GM12878 (cell line): ENCODE data around the gene LIN28B. TPM values are rescaled to one million over a fixed set of nuclear protein-coding genes. Genes with fewer than 3 reads are reported as not detected.

Source experiments
- ATAC-seq: fragments of 200-7000 bp; cut with Tn5 transposase; 3 replicates; pipeline ENCODE4 v1.9.1; 2020; ENCODE audit warnings: mild to moderate bottlenecking, moderate library complexity
- BruUV-seq: library from RNA; stranded (reverse); fragments of 400-500 nt; replicated peaks from 2 replicates; lab custom pipeline; 2021; lab: Mats Ljungman, UMichigan
- CTCF ChIA-PET: fragments of 300-600 bp; sonication (Branson Sonifier 250); formaldehyde crosslinking; extraction: SDS; loops from one replicate; lab custom pipeline; 2021; ENCODE audit warnings: inconsistent platforms; lab: Yijun Ruan, JAX
- POLR2A ChIA-PET: fragments of 350-600 bp; formaldehyde crosslinking; extraction: SDS; loops from one replicate; lab custom pipeline; 2021; ENCODE audit warnings: inconsistent platforms; lab: Charles Lee
- RAD21 ChIA-PET: fragments of 300-600 bp; sonication (Branson Sonifier 250); formaldehyde crosslinking; loops from one replicate; lab custom pipeline; 2023; ENCODE audit warnings: antibody characterized with exemption; ENCODE audit not compliant: unreplicated experiment; lab: Charles Lee
- SMC1A ChIA-PET: fragments of 300-600 bp; sonication (Branson Sonifier 250); formaldehyde crosslinking; loops from one replicate; lab custom pipeline; 2023; ENCODE audit not compliant: unreplicated experiment, uncharacterized antibody; lab: Charles Lee
- DNase-seq: peaks from one replicate; pipeline ENCODE4 v3.0.0-alpha.2; 2011; ENCODE audit warnings: low read depth, low spot score
- FAIRE-seq: peaks from 3 replicates; lab custom pipeline; 2011; peaks lifted over from hg19 to GRCh38; lab: Jason Lieb, UNC
- H2AFZ ChIP-seq: 2 replicates; pipeline ENCODE4 v1.6.0; 2011; ENCODE audit warnings: low read depth, low read length, control low read depth; ENCODE audit not compliant: control insufficient read depth
- H3K27ac ChIP-seq: 2 replicates; pipeline ENCODE4 v1.5.1; 2011; ENCODE audit warnings: control low read depth; ENCODE audit not compliant: control insufficient read depth, insufficient read depth
- H3K27me3 ChIP-seq, 2 experiments: replicated peaks in 1 of 2; 2 replicates each; pipeline versions ENCODE4 v1.6.0 to v1.6.1; 2011; ENCODE audit warnings: low read length in 1 of 2; ENCODE audit not compliant: control insufficient read depth in 2 of 2, insufficient read depth in 2 of 2
- H3K36me3 ChIP-seq, 2 experiments: 2 replicates each; pipeline ENCODE4 v1.5.1; 2011; ENCODE audit warnings: low read length in 1 of 2; ENCODE audit not compliant: control insufficient read depth in 2 of 2, insufficient read depth in 2 of 2
- H3K4me1 ChIP-seq: 2 replicates; pipeline ENCODE4 v1.6.1; 2011; ENCODE audit warnings: mild to moderate bottlenecking, low read length, moderate library complexity, mixed read lengths; ENCODE audit not compliant: control insufficient read depth, insufficient read depth
- H3K4me2 ChIP-seq: 2 replicates; pipeline ENCODE4 v1.6.0; 2011; ENCODE audit warnings: control low read depth; ENCODE audit not compliant: control insufficient read depth, insufficient read depth
- H3K4me3 ChIP-seq: fragments of 200-600 bp; sonication (generic); 2 replicates; pipeline ENCODE4 v1.5.1; 2016
- H3K79me2 ChIP-seq: 2 replicates; pipeline ENCODE4 v1.6.0; 2011; ENCODE audit warnings: low read length; ENCODE audit not compliant: control insufficient read depth, insufficient read depth
- H3K9ac ChIP-seq: 2 replicates; pipeline ENCODE4 v1.8.0; 2011; ENCODE audit warnings: low read length, control low read depth, mixed read lengths; ENCODE audit not compliant: control insufficient read depth, insufficient read depth
- H3K9me3 ChIP-seq: replicated peaks from 3 replicates; pipeline ENCODE4 v1.5.1; 2011; ENCODE audit warnings: mild to moderate bottlenecking, low read length; ENCODE audit not compliant: control insufficient read depth, insufficient read depth
- H4K20me1 ChIP-seq: 2 replicates; pipeline ENCODE4 v1.6.0; 2011; ENCODE audit not compliant: control insufficient read depth, insufficient read depth
- CEBPB ChIP-seq, 2 experiments: fragments of 150-350 bp in 1 of 2; IDR thresholded peaks; 2 replicates each; pipeline ENCODE4 v1.6.1; 2012 to 2014; ENCODE audit warnings: low read depth in 2 of 2, low read length in 2 of 2, borderline replicate concordance in 1 of 2, inconsistent platforms in 1 of 2
- EP300 ChIP-seq, 2 experiments: fragments of 150-350 bp in 1 of 2; IDR thresholded peaks; 2 replicates each; pipeline ENCODE4 v1.6.1; 2011 to 2012; ENCODE audit warnings: low read depth in 2 of 2, low read length in 2 of 2, borderline replicate concordance in 1 of 2, improper control_type of control experiment in 1 of 2, inconsistent platforms in 1 of 2; ENCODE audit not compliant: control insufficient read depth in 1 of 2
- IRF5 ChIP-seq: fragments of 450-650 bp; IDR thresholded peaks from 2 replicates; pipeline ENCODE4 v1.6.1; 2017; ENCODE audit warnings: borderline replicate concordance
- MAX ChIP-seq: IDR thresholded peaks from 2 replicates; pipeline ENCODE4 v1.6.1; 2012; ENCODE audit warnings: low read depth, low read length, improper control_type of control experiment
- MTA3 ChIP-seq: IDR thresholded peaks from 2 replicates; pipeline ENCODE4 v1.6.1; 2012; ENCODE audit warnings: low read length, inconsistent platforms, borderline replicate concordance
- PBX3 ChIP-seq: IDR thresholded peaks from 2 replicates; pipeline ENCODE4 v1.6.1; 2011; ENCODE audit warnings: mild to moderate bottlenecking, low read depth, low read length, moderate library complexity; ENCODE audit not compliant: insufficient replicate concordance
- PML ChIP-seq: IDR thresholded peaks from 2 replicates; pipeline ENCODE4 v1.6.1; 2012; ENCODE audit warnings: low read length, inconsistent platforms
- PRDM15 ChIP-seq: fragments of 450-650 bp; formaldehyde crosslinking; IDR thresholded peaks from 2 replicates; pipeline ENCODE4 v1.4.0; 2020; ENCODE audit warnings: mild to moderate bottlenecking, moderate library complexity
- RAD21 ChIP-seq: IDR thresholded peaks from 2 replicates; pipeline ENCODE4 v1.6.1; 2011; ENCODE audit warnings: mild to moderate bottlenecking, low read depth, low read length, moderate library complexity; ENCODE audit not compliant: insufficient read depth
- SMC3 ChIP-seq: IDR thresholded peaks from 2 replicates; pipeline ENCODE4 v1.6.1; 2011; ENCODE audit warnings: low read length, improper control_type of control experiment, borderline replicate concordance
- TBL1XR1 ChIP-seq: IDR thresholded peaks from 2 replicates; pipeline ENCODE4 v1.6.1; 2012; ENCODE audit warnings: low read depth, low read length, improper control_type of control experiment
- TCF12 ChIP-seq: IDR thresholded peaks from 2 replicates; pipeline ENCODE4 v1.6.1; 2011; ENCODE audit warnings: low read depth, mild to moderate bottlenecking, low read length
- TCF7 ChIP-seq: IDR thresholded peaks from 2 replicates; pipeline ENCODE4 v1.6.1; 2014; ENCODE audit warnings: antibody characterized with exemption, borderline replicate concordance
- YBX1 ChIP-seq: fragments of 450-650 bp; IDR thresholded peaks from 2 replicates; pipeline ENCODE4 v1.6.1; 2016; ENCODE audit warnings: antibody characterized with exemption
- ZBTB33 ChIP-seq: fragments of 450-650 bp; IDR thresholded peaks from 2 replicates; pipeline ENCODE4 v1.6.1; 2017; ENCODE audit warnings: mild to moderate bottlenecking
- WGBS: methylation state at CpG from one replicate; pipeline ENCODE4 v1.1.6; 2016; ENCODE audit warnings: low lambda C conversion rate; ENCODE audit not compliant: insufficient replicate concordance, insufficient coverage; ENCODE audit errors: missing lambda C conversion rate; 5-methylcytosine and 5-hydroxymethylcytosine counted together
- in situ Hi-C: fragments of 300-500 bp; cut with MboI; formaldehyde crosslinking; loops from 9 replicates; pipeline ENCODE4 v1.14.3; 2018; ENCODE audit warnings: mixed read lengths
- intact Hi-C: fragments of 100-400 bp; cut with micrococcal nuclease; formaldehyde crosslinking; loops from one replicate; pipeline ENCODE4 v1.14.2; 2022; ENCODE audit not compliant: unreplicated experiment
- polyA plus RNA-seq, 11 experiments: library from polyadenylated mRNA; depleted of rRNA in 4 of 11; unstranded in 6 of 11; stranded (reverse) in 5 of 11; fragments of >200 nt; fragmentation: Nextera tagmentation in 4 of 11; fragmentation: Illumina TruSeq in 1 of 11; extraction: Ambion mirVana in 4 of 11; extraction: Trizol in 1 of 11; gene quantifications; 1 replicate in 1 of 11; 2 replicates in 10 of 11; pipeline versions ENCODE4 v1.2.1 to v1.2.3, GENCODE V29; 2011 to 2016; ENCODE audit warnings: inconsistent platforms in 2 of 11, missing spikeins in 2 of 11, low read depth in 1 of 11
- total RNA-seq, 4 experiments: library from RNA; depleted of rRNA in 3 of 4; stranded (reverse); fragments of >200 nt in 3 of 4; fragmentation: Illumina TruSeq in 1 of 4; extraction: Trizol in 1 of 4; gene quantifications; 2 replicates each; pipeline versions ENCODE4 v1.2.1 to v1.2.3, GENCODE V29; 2013 to 2021

Gene LIN28B
- total and polyA plus RNA-seq, 10 of the 15 experiments (the other 5 are each of a cell fraction or from before 2014, with no cell fraction given): 0.01 to 2.4 (median 0.09) TPM; not detected in 6

GRCh38 chr6:105066233-105066632 lies 109.3 kb downstream of the LIN28B start:
- ATAC-seq (no peak), FAIRE-seq (no peak), DNase-seq (no peak)
- H3K27me3 ChIP-seq: no peaks in the 10 kb centered on the region
- BruUV-seq: no TSS peak
- H3K4me1 ChIP-seq: no peaks in the 10 kb centered on the region
- ChIA-PET POLR2A (interaction anchor here (0.5 kb wide), 1 partner anchor 280 kb away, joined by 4 read pairs; no protein-coding TSS in a partner anchor), CTCF (interaction anchor here (5.8 kb wide), 1 partner anchor 12 kb away, joined by 27 read pairs; no protein-coding TSS in a partner anchor), SMC1A (interaction anchor here (0.7 kb wide), 1 partner anchor 10 kb away, joined by 3 read pairs; no protein-coding TSS in a partner anchor), RAD21 (no interaction called here)
- no peaks in the 10 kb centered on the region for H3K79me2 ChIP-seq
- intact Hi-C loops: no loop called here
- H3K9ac ChIP-seq: no peak overlapping the region
- H3K9me3 ChIP-seq: no peaks in the 10 kb centered on the region
- no peak overlapping the region for H3K4me3 ChIP-seq
- no peak overlapping the region for H3K27ac ChIP-seq
- H3K4me2 ChIP-seq: no peak overlapping the region
- no peak overlapping the region for H2AFZ ChIP-seq
- in situ Hi-C loops: no loop called here
- no peaks in the 10 kb centered on the region for H3K36me3 ChIP-seq
- no peaks in the 10 kb centered on the region for H4K20me1 ChIP-seq
- WGBS: 17% methylated on average over 3 of the region's 3 CpGs
- no peak for TF ChIP-seq EP300 (IDR thresholded peaks at IDR 0.05; ENCODE audit: borderline replicate concordance in 1 of 2, control insufficient read depth in 1 of 2, low read depth in 2 of 2, low read length in 2 of 2)
- TF ChIP-seq SMC3: no peak
- no peak for TF ChIP-seq PBX3
- no peak for TF ChIP-seq RAD21
- no peak for TF ChIP-seq TCF12
- no peak for TF ChIP-seq IRF5
- no peak for TF ChIP-seq TBL1XR1
- no peak for TF ChIP-seq ZBTB33
- no peak for TF ChIP-seq PRDM15
- no peak for TF ChIP-seq MAX
- no peak for TF ChIP-seq CEBPB (IDR thresholded peaks at IDR 0.05; ENCODE audit: borderline replicate concordance in 1 of 2, low read depth in 2 of 2, low read length in 2 of 2)
- TF ChIP-seq PML: no peak
- no peak for TF ChIP-seq TCF7
- TF ChIP-seq MTA3: no peak
- TF ChIP-seq YBX1: no peak
